ENCODE results near the gene ABCC3. TPM values are rescaled to one million over a fixed set of nuclear protein-coding genes. Genes with fewer than 3 reads are reported as not detected.

ABCC3 gene
- total and polyA plus RNA-seq, 4 donors: 10.3 to 46.4 (median 32.0) TPM

GRCh38 chr17:50618300-50618699, 16.4 kb upstream of the ABCC3 start:
- no peak overlapping the region for H3K27ac ChIP-seq (ENCODE audit: low read depth in 1 of 2, low read length in 1 of 2)
- no peak for TF ChIP-seq CTCF (IDR thresholded peaks at IDR 0.05; ENCODE audit: control extremely low read depth, extremely low read depth)
- no peak overlapping the region for H3K4me3 ChIP-seq
- DNase-seq (no peak), ATAC-seq (ENCODE audit: insufficient read depth, low FRiP score) (peak; percentile 35)
- no peaks in the 10 kb centered on the region for H3K27me3 ChIP-seq (ENCODE audit: control insufficient read depth in 3 of 3, insufficient read depth in 3 of 3, low read length in 2 of 3)
- peaks cover 0 to 32% (median 5%) of the 10 kb centered on the region in 5 donors for H3K4me1 ChIP-seq (ENCODE audit: control insufficient read depth in 5 of 5, insufficient read depth in 5 of 5, low read length in 5 of 5)
- H3K9ac ChIP-seq (ENCODE audit: insufficient read depth in 1 of 2, low read length in 2 of 2): no peak overlapping the region
- WGBS, 2 donors: 81% methylated on average over 4 of the region's 4 CpGs
- peaks cover 0 to 21% (median 8%) of the 10 kb centered on the region in 4 donors for H3K36me3 ChIP-seq (ENCODE audit: control insufficient read depth in 4 of 4, insufficient read depth in 4 of 4, low read length in 4 of 4)
- no peaks in the 10 kb centered on the region for H3K9me3 ChIP-seq (ENCODE audit: control insufficient read depth in 4 of 4, insufficient read depth in 3 of 4, low read length in 3 of 4)

- Histone ChIP-seq H3K4me3 (no peak overlapping the region), H3K9ac (ENCODE audit: insufficient read depth in 1 of 2, low read length in 2 of 2) (no peak overlapping the region), H3K4me1 (ENCODE audit: control insufficient read depth in 5 of 5, insufficient read depth in 5 of 5, low read length in 5 of 5) (peaks cover 0 to 27% (median 3%) of the 10 kb centered on the region in 5 donors), H3K9me3 (ENCODE audit: control insufficient read depth in 4 of 4, insufficient read depth in 3 of 4, low read length in 3 of 4) (no peaks in the 10 kb centered on the region), H3K36me3 (ENCODE audit: control insufficient read depth in 4 of 4, insufficient read depth in 4 of 4, low read length in 4 of 4) (peaks cover 0 to 21% (median 8%) of the 10 kb centered on the region in 4 donors), H3K27me3 (ENCODE audit: control insufficient read depth in 3 of 3, insufficient read depth in 3 of 3, low read length in 2 of 3) (no peaks in the 10 kb centered on the region), H3K27ac (ENCODE audit: low read depth in 1 of 2, low read length in 1 of 2) (no peak overlapping the region)
- ATAC-seq (ENCODE audit: insufficient read depth, low FRiP score) (no peak), DNase-seq (no peak)
- 75 to 80% methylated on average over 9 to 11 of the region's 11 CpGs for WGBS, 2 donors
- no peak for TF ChIP-seq CTCF (IDR thresholded peaks at IDR 0.05; ENCODE audit: control extremely low read depth, extremely low read depth)
Measured at GRCh38 chr17:50618941-50619340, 15.7 kb upstream of the ABCC3 start.

- 86 to 91% methylated on average over 7 of the region's 7 CpGs for WGBS, 2 donors
- DNase-seq (no peak), ATAC-seq (ENCODE audit: insufficient read depth, low FRiP score) (no peak)
- H3K9me3 ChIP-seq (ENCODE audit: control insufficient read depth in 4 of 4, insufficient read depth in 3 of 4, low read length in 3 of 4): no peaks in the 10 kb centered on the region
- no peak for TF ChIP-seq CTCF (IDR thresholded peaks at IDR 0.05; ENCODE audit: control extremely low read depth, extremely low read depth)
- H3K9ac ChIP-seq (ENCODE audit: insufficient read depth in 1 of 2, low read length in 2 of 2): no peak overlapping the region
- no peak overlapping the region for H3K27ac ChIP-seq (ENCODE audit: low read depth in 1 of 2, low read length in 1 of 2)
- H3K4me1 ChIP-seq (ENCODE audit: control insufficient read depth in 5 of 5, insufficient read depth in 5 of 5, low read length in 5 of 5): peaks cover 0 to 22% (median 3%) of the 10 kb centered on the region in 5 donors
- no peaks in the 10 kb centered on the region for H3K27me3 ChIP-seq (ENCODE audit: control insufficient read depth in 3 of 3, insufficient read depth in 3 of 3, low read length in 2 of 3)
- H3K36me3 ChIP-seq (ENCODE audit: control insufficient read depth in 4 of 4, insufficient read depth in 4 of 4, low read length in 4 of 4): peaks cover 0 to 21% (median 9%) of the 10 kb centered on the region in 4 donors
- no peak overlapping the region for H3K4me3 ChIP-seq
Measured at GRCh38 chr17:50619489-50619888, 15.2 kb upstream of the ABCC3 start.

GRCh38 chr17:50620237-50620636, 14.4 kb upstream of the ABCC3 start:
- no peak overlapping the region for H3K9ac ChIP-seq (ENCODE audit: insufficient read depth in 1 of 2, low read length in 2 of 2)
- peaks cover 0 to 21% (median 9%) of the 10 kb centered on the region in 4 donors for H3K36me3 ChIP-seq (ENCODE audit: control insufficient read depth in 4 of 4, insufficient read depth in 4 of 4, low read length in 4 of 4)
- peaks cover 0 to 16% (median 3%) of the 10 kb centered on the region in 5 donors for H3K4me1 ChIP-seq (ENCODE audit: control insufficient read depth in 5 of 5, insufficient read depth in 5 of 5, low read length in 5 of 5)
- TF ChIP-seq CTCF (IDR thresholded peaks at IDR 0.05; ENCODE audit: control extremely low read depth, extremely low read depth): no peak
- H3K27ac ChIP-seq (ENCODE audit: low read depth in 1 of 2, low read length in 1 of 2): no peak overlapping the region
- H3K27me3 ChIP-seq (ENCODE audit: control insufficient read depth in 3 of 3, insufficient read depth in 3 of 3, low read length in 2 of 3): no peaks in the 10 kb centered on the region
- DNase-seq: no peak
- 60 to 64% methylated on average over 3 to 5 of the region's 5 CpGs for WGBS, 2 donors
- H3K9me3 ChIP-seq (ENCODE audit: control insufficient read depth in 4 of 4, insufficient read depth in 3 of 4, low read length in 3 of 4): no peaks in the 10 kb centered on the region
- no peak for ATAC-seq (ENCODE audit: insufficient read depth, low FRiP score)
- H3K4me3 ChIP-seq: no peak overlapping the region

Measured in lung (tissue), 12 donors.